ENCODE results near the gene LACTB.

DNA sequence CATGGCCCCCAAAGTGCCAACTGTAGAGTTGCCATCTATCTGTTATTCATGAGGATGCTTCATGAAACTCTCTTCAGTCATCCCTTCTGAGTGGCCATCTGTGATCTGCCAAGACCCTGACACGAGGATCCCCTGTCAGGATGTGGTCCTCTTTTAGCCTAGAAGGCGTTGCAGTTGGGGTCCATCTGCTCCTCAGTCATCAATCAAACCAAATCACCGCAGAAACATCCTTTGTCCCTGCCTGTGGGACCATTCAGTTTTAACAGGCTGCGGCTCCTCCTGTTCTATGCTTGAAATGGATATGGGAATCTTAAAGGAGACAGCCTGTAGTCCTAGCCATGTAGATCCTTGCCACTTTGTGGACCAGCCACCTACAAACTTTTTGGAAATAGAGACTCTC lies 41.6 kb downstream of the LACTB start:
- TF ChIP-seq CTCF (IDR thresholded peaks at IDR 0.05; ENCODE audit: poor library complexity) = no peak
- TF ChIP-seq EZH2 (IDR thresholded peaks at IDR 0.05; ENCODE audit: borderline replicate concordance) = no peak
